GM21390 (cell line): ENCODE results near the gene ARAP1.
"Not testable (repeated sequence)": the region's sequence is repeated elsewhere in the genome, so short reads cannot be mapped to it uniquely, and the experiment has no call there.

Source experiments
- ATAC-seq: cut with Tn5 transposase; IDR thresholded peaks from one replicate; pipeline ENCODE4 v1.9.1; 2021; ENCODE audit not compliant: unreplicated experiment

Gene ARAP1

GRCh38 chr11:72752088-72752914, at the start of gene ARAP1:
TSS of gene ARAP1 (minus strand) at chr11:72752408. CDS start at chr11:72727128, 25,280 bp downstream.
- ATAC-seq, result peak; percentile 68

GRCh38 chr11:72799441-72799840, 47.2 kb upstream of the ARAP1 start:
- ATAC-seq, result no peak

- no peak for ATAC-seq
Observed at GRCh38 chr11:72798361-72798760, 46.2 kb upstream of the ARAP1 start.

DNA sequence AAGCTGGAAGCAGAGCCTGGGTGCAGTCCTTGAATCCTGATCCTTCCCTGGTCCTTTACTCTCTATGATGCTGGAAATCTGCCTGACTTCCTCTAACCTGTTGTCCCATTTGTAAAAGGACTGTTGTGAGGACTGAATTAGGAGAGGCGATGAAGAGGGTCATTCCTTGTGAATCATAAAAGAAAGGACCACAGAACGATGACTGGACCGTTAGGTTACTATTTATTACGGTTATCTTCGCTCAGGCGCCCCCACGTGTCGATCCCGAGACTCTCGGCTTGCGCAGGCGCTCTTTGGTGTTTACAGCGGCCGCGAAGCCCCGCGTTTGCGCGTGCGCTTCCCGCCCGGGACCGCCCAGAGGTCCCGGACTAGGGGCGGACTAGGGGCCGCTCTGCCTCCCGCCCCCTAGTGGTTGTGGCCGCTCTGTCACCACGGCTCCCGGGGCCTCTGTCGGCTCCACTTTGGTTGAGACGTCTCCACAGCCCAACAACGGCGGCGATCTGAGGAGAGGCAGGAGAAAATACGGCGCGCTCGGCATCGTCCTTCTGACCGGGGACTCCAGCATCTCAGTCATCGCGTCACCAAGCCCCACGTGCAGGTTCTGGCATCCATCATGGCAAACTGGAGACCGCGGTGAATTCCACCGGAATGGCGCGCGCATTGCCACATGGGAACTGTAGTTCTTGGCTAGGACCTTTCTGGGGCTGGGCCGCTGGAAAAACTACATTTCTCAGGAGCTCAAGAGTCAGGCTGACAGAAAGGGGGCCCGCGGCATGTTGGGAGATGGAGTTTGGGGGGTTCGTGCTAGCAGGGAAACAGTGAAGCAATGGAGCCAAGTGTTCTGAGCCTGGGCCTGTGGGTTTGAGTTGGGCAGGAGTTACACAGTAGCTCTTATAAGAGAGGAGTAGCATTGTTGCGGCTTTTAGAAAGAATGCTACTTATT, 41.5 kb upstream of the ARAP1 start, which contains the start of gene STARD10:
STARD10 (minus strand) TSS at position 623 of the 943 bp plus-strand sequence. CDS start 12,866 bp downstream, outside the sequence.
- ATAC-seq, result peak; percentile 90

DNA sequence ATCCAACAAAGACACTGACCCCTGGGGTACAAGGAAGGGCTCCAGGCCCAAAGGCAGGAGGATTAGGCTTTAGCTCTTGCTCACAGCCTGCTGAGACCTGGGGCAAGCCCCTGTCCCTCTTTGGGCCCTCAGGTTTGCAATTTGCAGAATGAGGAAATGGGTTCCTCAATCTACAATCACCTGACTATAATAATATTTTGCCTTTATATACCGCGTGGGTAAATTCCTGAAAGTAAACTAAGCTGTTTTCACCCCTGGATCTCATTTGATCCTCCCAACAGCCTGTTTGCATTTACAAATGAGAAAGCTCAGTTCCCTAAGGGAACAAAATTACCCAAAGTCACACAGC, 40.8 kb upstream of the ARAP1 start:
- no peak for ATAC-seq

DNA sequence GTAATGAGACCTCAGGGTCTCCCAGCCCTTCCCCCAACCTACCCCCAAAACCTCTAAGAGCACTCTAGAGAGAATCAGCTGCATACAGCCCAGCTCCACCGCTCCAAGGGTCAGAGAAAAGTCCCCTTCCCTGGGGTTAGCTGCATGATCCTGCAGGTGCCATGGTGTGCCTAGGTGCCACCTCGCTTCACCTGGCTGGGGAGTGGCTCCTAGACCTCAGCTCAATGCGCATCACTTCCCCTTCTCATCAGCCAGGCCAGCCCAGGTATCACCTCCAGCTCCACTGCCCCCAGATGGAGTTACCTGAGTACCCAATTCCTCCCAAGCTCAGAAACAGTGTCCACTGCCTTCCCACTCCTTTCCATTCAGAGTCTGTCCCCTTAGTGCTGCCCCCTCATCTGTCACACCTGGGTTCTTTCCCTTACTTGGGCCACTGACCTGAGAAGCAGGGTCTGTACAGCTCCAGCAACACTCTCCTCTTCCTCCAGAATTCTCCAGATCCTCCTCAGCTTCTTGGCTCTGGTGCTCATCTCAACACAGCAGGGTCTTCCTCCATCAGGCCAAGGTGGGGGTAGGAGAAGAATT, 40.3 kb upstream of the ARAP1 start:
- no peak for ATAC-seq

DNA sequence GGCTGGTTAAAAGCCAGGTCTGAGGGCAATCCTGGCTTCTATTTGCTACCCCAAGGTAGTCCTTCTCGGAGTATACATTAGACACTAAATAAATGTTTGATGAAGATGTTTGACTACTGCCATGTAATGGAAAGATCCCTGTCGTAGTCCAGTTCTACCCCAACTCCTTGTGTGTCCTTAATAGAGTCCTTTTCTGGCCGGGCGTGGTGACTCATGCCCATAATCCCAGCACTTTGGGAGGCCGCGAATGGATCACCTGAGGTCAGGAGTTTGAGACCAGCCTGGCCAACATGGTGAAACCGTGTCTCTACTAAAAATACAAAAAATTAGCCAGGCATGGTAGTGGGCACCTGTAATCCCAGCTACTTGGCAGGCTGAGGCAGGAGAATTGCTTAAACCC, 39.0 kb upstream of the ARAP1 start:
- ATAC-seq, result not testable (repeated sequence)

GRCh38 chr11:72789493-72790131, 37.4 kb upstream of the ARAP1 start:
- no peak for ATAC-seq

GRCh38 chr11:72788241-72788640, 36.0 kb upstream of the ARAP1 start:
- ATAC-seq, result no peak

GRCh38 chr11:72787216-72788104, 35.3 kb upstream of the ARAP1 start:
- ATAC-seq, result no peak

GRCh38 chr11:72786305-72787215, 34.4 kb upstream of the ARAP1 start:
- no peak for ATAC-seq

DNA sequence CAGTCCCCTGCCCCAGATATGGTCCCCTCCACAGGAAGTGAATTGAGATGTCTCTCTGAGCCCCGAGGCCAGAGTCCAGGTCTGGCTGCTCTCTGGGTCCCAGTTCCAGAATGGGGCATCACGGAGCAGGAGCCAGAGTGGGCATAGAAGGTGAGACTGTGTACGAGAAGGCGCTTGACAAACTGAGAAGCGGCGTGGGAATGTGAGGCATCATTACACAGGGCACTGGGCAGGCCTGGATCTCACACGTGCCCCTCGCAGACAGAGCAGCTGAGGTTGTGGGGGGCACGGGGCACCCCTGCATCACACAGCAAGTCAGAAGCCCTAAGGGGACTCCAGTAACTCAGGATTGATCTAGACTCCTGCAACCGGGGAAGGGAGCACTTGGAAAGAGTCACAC, 32.5 kb upstream of the ARAP1 start:
- no peak for ATAC-seq

DNA sequence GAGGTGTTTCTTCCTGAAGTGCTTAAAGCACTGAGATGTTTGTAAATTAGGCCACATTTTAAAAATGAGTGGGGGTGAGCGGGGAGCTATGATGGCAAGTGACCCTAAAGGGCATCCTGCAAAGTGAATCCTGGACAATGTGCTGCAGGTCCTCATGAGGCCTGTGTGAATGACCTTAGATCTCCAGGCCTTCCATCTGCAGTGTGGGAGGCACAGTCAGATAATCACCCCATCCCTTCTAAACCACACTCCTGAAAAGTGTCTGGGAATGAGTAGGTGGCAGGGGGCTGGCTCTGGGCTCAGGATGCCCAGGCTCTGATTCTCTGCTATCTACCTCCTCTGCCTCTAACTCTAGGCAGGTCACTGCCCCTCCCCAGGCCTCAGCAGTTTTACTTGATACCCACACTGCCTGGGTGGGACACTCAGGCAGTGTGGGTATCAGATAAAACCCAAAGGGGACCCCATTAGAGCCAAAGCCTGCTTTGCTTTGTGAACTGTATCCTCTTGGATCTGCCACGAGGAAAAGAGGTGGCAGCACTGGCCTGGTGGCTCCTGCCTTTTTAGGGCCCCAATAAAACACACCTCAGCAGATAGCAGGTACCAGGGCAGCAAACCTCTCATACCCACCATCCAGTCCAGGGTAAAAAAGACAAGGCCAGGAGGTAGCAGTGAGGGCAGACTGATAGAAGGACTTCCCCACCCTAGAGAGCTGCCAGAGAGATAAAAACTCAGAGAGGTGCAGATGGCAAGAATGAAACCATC, 31.1 kb upstream of the ARAP1 start:
- no peak for ATAC-seq

DNA sequence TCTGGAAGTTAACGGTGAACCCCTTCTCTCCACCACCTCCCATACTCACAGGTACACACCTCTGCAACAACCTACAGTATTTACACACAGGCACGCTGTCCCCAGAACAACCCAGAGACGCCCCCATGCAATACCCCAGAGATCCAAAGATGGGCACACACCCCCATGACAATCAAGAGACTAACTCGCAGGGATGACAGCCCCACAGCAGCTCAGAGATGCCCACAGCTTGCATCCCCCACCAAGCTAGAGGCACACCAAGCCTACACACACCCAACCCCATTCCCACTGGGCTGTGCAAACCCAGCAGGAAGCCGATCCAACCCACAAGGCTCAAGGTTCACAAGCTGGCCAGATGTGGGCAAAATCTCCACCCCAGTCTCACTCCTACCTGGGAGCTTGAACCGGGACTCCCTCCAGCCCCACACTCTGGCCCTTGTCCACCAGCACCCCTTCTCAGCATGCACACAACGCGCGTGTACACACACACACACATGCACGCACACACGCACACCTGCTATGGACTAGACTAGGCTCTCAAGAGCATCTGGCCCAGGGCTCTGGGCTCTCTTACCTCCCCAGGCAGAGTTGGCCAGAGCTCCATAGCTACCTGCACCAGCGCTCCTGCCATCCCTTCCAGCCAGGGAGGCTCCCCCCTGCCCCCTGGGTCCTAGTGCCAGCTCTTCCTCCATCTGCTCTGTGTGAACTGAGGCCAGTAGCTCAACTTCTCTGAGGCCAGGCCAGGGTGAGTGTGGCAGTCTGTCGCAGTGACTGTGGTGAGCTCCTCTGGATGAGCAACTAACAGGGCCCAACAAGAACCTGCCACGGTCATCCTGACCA, 30.1 kb upstream of the ARAP1 start:
- ATAC-seq, result no peak

GRCh38 chr11:72781313-72782080, 29.3 kb upstream of the ARAP1 start:
- ATAC-seq, result peak; percentile 53

GRCh38 chr11:72781063-72781312, 28.8 kb upstream of the ARAP1 start:
- ATAC-seq, result no peak
